K562 (cell line): ENCODE results near the gene NEK1. TPM values are rescaled to one million over a fixed set of nuclear protein-coding genes. Genes with fewer than 3 reads are reported as not detected.

Experiments used
- ATF2 ChIP-seq: sonication (generic); formaldehyde crosslinking; IDR thresholded peaks from 2 replicates; pipeline ENCODE4 v1.8.1; 2022; ENCODE audit warnings: missing genetic modification reagents
- BCL6 ChIP-seq: fragments of 250-450 bp; sonication (Bioruptor Pico); IDR thresholded peaks from 2 replicates; pipeline ENCODE4 v1.4.0; 2020
- CBX2 ChIP-seq: fragments of 200-600 bp; sonication (generic); IDR thresholded peaks from one replicate; pipeline ENCODE4 v1.6.1; 2012; ENCODE audit warnings: mild to moderate bottlenecking, low read length, inconsistent platforms; ENCODE audit not compliant: insufficient read depth, poor library complexity, severe bottlenecking
- CHD1 ChIP-seq: fragments of 200-600 bp; sonication (generic); IDR thresholded peaks from one replicate; pipeline ENCODE4 v1.6.1; 2012; ENCODE audit warnings: mild to moderate bottlenecking, moderate library complexity, low read length, inconsistent platforms
- FOXK2 ChIP-seq, 2 experiments: fragments of 450-650 bp; IDR thresholded peaks in 1 of 2; conservative IDR thresholded peaks in 1 of 2; 2 replicates each; pipeline ENCODE4 v1.6.1; 2016; ENCODE audit warnings: low read depth in 2 of 2, mild to moderate bottlenecking in 1 of 2
- FOXP4 ChIP-seq: sonication (generic); formaldehyde crosslinking; IDR thresholded peaks from 2 replicates; pipeline ENCODE4 v1.8.0; 2022; ENCODE audit warnings: mild to moderate bottlenecking, missing genetic modification reagents, borderline replicate concordance
- HNRNPH1 ChIP-seq: fragments of 200-400 bp; formaldehyde crosslinking; optimal IDR thresholded peaks from 2 replicates; pipeline ENCODE3; 2017; ENCODE audit warnings: low read depth, mild to moderate bottlenecking, low read length, moderate library complexity
- JUN ChIP-seq, 2 experiments: sonication (generic) in 1 of 2; formaldehyde crosslinking in 1 of 2; IDR thresholded peaks; 2 replicates each; pipeline versions ENCODE4 v1.6.1 to v1.8.0; 2012 to 2022; ENCODE audit warnings: borderline replicate concordance in 2 of 2, mild to moderate bottlenecking in 2 of 2, improper control_type of control experiment in 1 of 2, low read depth in 1 of 2, low read length in 1 of 2, missing genetic modification reagents in 1 of 2
- JUNB ChIP-seq: fragments of 450-650 bp; formaldehyde crosslinking; conservative IDR thresholded peaks from 2 replicates; pipeline ENCODE4 v1.4.0; 2020; ENCODE audit warnings: mild to moderate bottlenecking
- KLF1 ChIP-seq: fragments of 450-650 bp; IDR thresholded peaks from 2 replicates; pipeline ENCODE4 v1.6.1; 2016; ENCODE audit warnings: missing genetic modification characterization, missing compliant biosample characterization
- NFIX ChIP-seq: fragments of 250-450 bp; sonication (Bioruptor Pico); IDR thresholded peaks from 2 replicates; pipeline ENCODE4 v1.4.0; 2020; ENCODE audit warnings: low read depth, mild to moderate bottlenecking, moderate library complexity
- NR2C2 ChIP-seq, 2 experiments: fragments of 200-800 bp in 1 of 2; sonication (Bioruptor generic) in 1 of 2; sonication (generic) in 1 of 2; formaldehyde crosslinking in 1 of 2; IDR thresholded peaks; 2 replicates each; pipeline versions ENCODE4 v1.6.1 to v1.8.0; 2016 to 2022; ENCODE audit warnings: mild to moderate bottlenecking in 1 of 2, missing compliant biosample characterization in 1 of 2, missing genetic modification characterization in 1 of 2, missing genetic modification reagents in 1 of 2
- NRF1 ChIP-seq, 2 experiments: fragments of 450-650 bp; IDR thresholded peaks in 1 of 2; conservative IDR thresholded peaks in 1 of 2; 2 replicates each; pipeline ENCODE4 v1.6.1; 2014; ENCODE audit warnings: mild to moderate bottlenecking in 2 of 2
- PML ChIP-seq: IDR thresholded peaks from 2 replicates; pipeline ENCODE4 v1.6.1; 2012; ENCODE audit warnings: low read length, inconsistent platforms
- SAP30 ChIP-seq: fragments of 200-600 bp; sonication (generic); IDR thresholded peaks from 2 replicates; pipeline ENCODE4 v1.6.1; 2012; ENCODE audit warnings: borderline replicate concordance, low read depth, mild to moderate bottlenecking, moderate library complexity, low read length, control low read depth, inconsistent platforms; ENCODE audit not compliant: insufficient read depth, poor library complexity, severe bottlenecking
- SETDB1 ChIP-seq: IDR thresholded peaks from one replicate; pipeline ENCODE4 v1.6.1; 2012; ENCODE audit warnings: low read length, control low read depth, inconsistent platforms
- SMARCA5 ChIP-seq: fragments of 450-650 bp; IDR thresholded peaks from 2 replicates; pipeline ENCODE4 v1.6.1; 2016
- TCF7L2 ChIP-seq: fragments of 150-350 bp; IDR thresholded peaks from 2 replicates; pipeline ENCODE4 v1.6.1; 2016; ENCODE audit warnings: low read depth, mild to moderate bottlenecking, low read length, moderate library complexity
- TFE3 ChIP-seq: fragments of 450-650 bp; formaldehyde crosslinking; IDR thresholded peaks from 2 replicates; pipeline ENCODE4 v1.4.0; 2020; ENCODE audit warnings: mild to moderate bottlenecking, mixed read lengths
- ZNF184 ChIP-seq: sonication (generic); formaldehyde crosslinking; IDR thresholded peaks from 2 replicates; pipeline ENCODE4 v1.5.0; 2020; ENCODE audit warnings: missing genetic modification reagents
- ZNF695 ChIP-seq: fragments of 450-650 bp; formaldehyde crosslinking; IDR thresholded peaks from 2 replicates; pipeline ENCODE4 v1.4.0; 2020; ENCODE audit warnings: mild to moderate bottlenecking, moderate library complexity
- ZNF717 ChIP-seq: fragments of 250-450 bp; sonication (Bioruptor Pico); IDR thresholded peaks from 2 replicates; pipeline ENCODE4 v1.5.0; 2021
- polyA plus RNA-seq, 8 experiments: library from polyadenylated mRNA; depleted of rRNA in 4 of 8; stranded (reverse) in 5 of 8; unstranded in 3 of 8; fragments of >200 nt; fragmentation: Nextera tagmentation in 2 of 8; fragmentation: Illumina TruSeq in 1 of 8; extraction: Ambion mirVana in 2 of 8; extraction: Trizol in 1 of 8; gene quantifications; 2 replicates each; pipeline versions ENCODE4 v1.2.1 to v1.2.3, GENCODE V29; 2011 to 2014; ENCODE audit warnings: inconsistent platforms in 1 of 8, missing spikeins in 1 of 8
- total RNA-seq, 7 experiments: library from RNA; depleted of rRNA in 6 of 7; stranded (reverse); fragments of >200 nt in 6 of 7; fragmentation: Illumina TruSeq in 2 of 7; extraction: Trizol in 2 of 7; gene quantifications; 2 replicates each; pipeline versions ENCODE4 v1.2.1 to v1.2.3, GENCODE V29; 2011 to 2021; ENCODE audit warnings: low replicate concordance in 1 of 7

NEK1 gene
- total and polyA plus RNA-seq, 9 of the 15 experiments (the other 6 are each of a cell fraction or from before 2014, with no cell fraction given), result 6.2 to 15.7 (median 10.3) TPM

GRCh38 chr4:169619958-169620879 is 7.8 kb upstream of the NEK1 start, which contains the start of gene CLCN3 (continued):
- TF ChIP-seq KLF1 (tag) (no peak; the same call in 1 of the 2 replicates), FOXK2 (conservative IDR thresholded peaks at IDR 0.05 in 1 of 2, IDR thresholded peaks at IDR 0.05 in 1 of 2; ENCODE audit: low read depth in 2 of 2) (peak; percentile 40 to 75), CHD1 (no peak), JUNB (0 out of 2 replicates have a peak, but pooled peaks have one; percentile 7), ZNF717 (CRISPR knock-in tag) (no peak), TCF7L2 (no peak), JUN (IDR thresholded peaks at IDR 0.05; ENCODE audit: borderline replicate concordance, low read depth, low read length) (0 out of 2 replicates have a peak, but pooled peaks have one; percentile 56), JUN (CRISPR knock-in tag; IDR thresholded peaks at IDR 0.05; ENCODE audit: borderline replicate concordance) (no peak; the same call in 1 of the 2 replicates), ATF2 (CRISPR knock-in tag) (no peak), CBX2 (no peak), SAP30 (peak; percentile 19), TFE3 (no peak), ZNF184 (no peak), NR2C2 (CRISPR knock-in tag; IDR thresholded peaks at IDR 0.05) (peak; percentile 76), NR2C2 (tag; IDR thresholded peaks at IDR 0.05) (peak; percentile 90), ZNF695 (CRISPR knock-in tag) (no peak), FOXP4 (CRISPR knock-in tag) (no peak), BCL6 (no peak), HNRNPH1 (no peak), SMARCA5 (no peak), PML (peak; percentile 55; the same call in 1 of the 2 replicates), NRF1 (conservative IDR thresholded peaks at IDR 0.05 in 1 of 2, IDR thresholded peaks at IDR 0.05 in 1 of 2) (peak; percentile 86 to 90), SETDB1 (no peak), NFIX (CRISPR knock-in tag) (no peak)
